Measurements from ENCODE around the gene MFGE8. TPM values are rescaled to one million over a fixed set of nuclear protein-coding genes. Genes with fewer than 3 reads are reported as not detected.

MFGE8 gene
- polyA plus RNA-seq, 1 of the 3 experiments (the other 2 are of a cell fraction) = 247 TPM

GRCh38 chr15:88852476-88852875, 60.7 kb downstream of the MFGE8 start:
- TF ChIP-seq, protein P1, sequence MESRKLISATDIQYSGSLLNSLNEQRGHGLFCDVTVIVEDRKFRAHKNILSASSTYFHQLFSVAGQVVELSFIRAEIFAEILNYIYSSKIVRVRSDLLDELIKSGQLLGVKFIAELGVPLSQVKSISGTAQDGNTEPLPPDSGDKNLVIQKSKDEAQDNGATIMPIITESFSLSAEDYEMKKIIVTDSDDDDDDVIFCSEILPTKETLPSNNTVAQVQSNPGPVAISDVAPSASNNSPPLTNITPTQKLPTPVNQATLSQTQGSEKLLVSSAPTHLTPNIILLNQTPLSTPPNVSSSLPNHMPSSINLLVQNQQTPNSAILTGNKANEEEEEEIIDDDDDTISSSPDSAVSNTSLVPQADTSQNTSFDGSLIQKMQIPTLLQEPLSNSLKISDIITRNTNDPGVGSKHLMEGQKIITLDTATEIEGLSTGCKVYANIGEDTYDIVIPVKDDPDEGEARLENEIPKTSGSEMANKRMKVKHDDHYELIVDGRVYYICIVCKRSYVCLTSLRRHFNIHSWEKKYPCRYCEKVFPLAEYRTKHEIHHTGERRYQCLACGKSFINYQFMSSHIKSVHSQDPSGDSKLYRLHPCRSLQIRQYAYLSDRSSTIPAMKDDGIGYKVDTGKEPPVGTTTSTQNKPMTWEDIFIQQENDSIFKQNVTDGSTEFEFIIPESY (IDR thresholded peaks at IDR 0.05; ENCODE audit: borderline replicate concordance, low read depth) = no peak
- no peak for TF ChIP-seq FOSL2 (IDR thresholded peaks at IDR 0.05; ENCODE audit: borderline replicate concordance, low read depth)
- TF ChIP-seq NFIC (IDR thresholded peaks at IDR 0.05; ENCODE audit: borderline replicate concordance) = no peak
- TF ChIP-seq, protein P2, sequence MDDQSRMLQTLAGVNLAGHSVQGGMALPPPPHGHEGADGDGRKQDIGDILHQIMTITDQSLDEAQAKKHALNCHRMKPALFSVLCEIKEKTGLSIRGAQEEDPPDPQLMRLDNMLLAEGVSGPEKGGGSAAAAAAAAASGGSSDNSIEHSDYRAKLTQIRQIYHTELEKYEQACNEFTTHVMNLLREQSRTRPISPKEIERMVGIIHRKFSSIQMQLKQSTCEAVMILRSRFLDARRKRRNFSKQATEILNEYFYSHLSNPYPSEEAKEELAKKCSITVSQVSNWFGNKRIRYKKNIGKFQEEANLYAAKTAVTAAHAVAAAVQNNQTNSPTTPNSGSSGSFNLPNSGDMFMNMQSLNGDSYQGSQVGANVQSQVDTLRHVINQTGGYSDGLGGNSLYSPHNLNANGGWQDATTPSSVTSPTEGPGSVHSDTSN (IDR thresholded peaks at IDR 0.05) = no peak
- no peak for TF ChIP-seq SIN3A (IDR thresholded peaks at IDR 0.05; ENCODE audit: borderline replicate concordance, low read depth, low read length)
- TF ChIP-seq EP300 (IDR thresholded peaks at IDR 0.05; ENCODE audit: borderline replicate concordance in 1 of 2, low read depth in 1 of 2, low read length in 1 of 2) = no peak
- TF ChIP-seq USF1 (IDR thresholded peaks at IDR 0.05; ENCODE audit: borderline replicate concordance, low read depth) = no peak
- no peak for TF ChIP-seq ELF1 (IDR thresholded peaks at IDR 0.05)
- TF ChIP-seq TEAD4 (IDR thresholded peaks at IDR 0.05; ENCODE audit: borderline replicate concordance, insufficient read depth) = no peak
- TF ChIP-seq FOXM1 (IDR thresholded peaks at IDR 0.05; ENCODE audit: low read depth) = no peak
- TF ChIP-seq, protein P3, sequence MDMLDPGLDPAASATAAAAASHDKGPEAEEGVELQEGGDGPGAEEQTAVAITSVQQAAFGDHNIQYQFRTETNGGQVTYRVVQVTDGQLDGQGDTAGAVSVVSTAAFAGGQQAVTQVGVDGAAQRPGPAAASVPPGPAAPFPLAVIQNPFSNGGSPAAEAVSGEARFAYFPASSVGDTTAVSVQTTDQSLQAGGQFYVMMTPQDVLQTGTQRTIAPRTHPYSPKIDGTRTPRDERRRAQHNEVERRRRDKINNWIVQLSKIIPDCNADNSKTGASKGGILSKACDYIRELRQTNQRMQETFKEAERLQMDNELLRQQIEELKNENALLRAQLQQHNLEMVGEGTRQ (IDR thresholded peaks at IDR 0.05; ENCODE audit: borderline replicate concordance, low read depth, low read length) = no peak
- no peak for TF ChIP-seq REST (IDR thresholded peaks at IDR 0.05; ENCODE audit: low read depth, low read length)
- TF ChIP-seq MXI1 (IDR thresholded peaks at IDR 0.05; ENCODE audit: low read depth, low read length) = no peak
- TF ChIP-seq MEF2A (IDR thresholded peaks at IDR 0.05; ENCODE audit: borderline replicate concordance, low read depth) = no peak
- TF ChIP-seq GABPA (IDR thresholded peaks at IDR 0.05; ENCODE audit: low read depth) = no peak
- TF ChIP-seq POLR2AphosphoS5 (IDR thresholded peaks at IDR 0.05; ENCODE audit: low read depth, low read length) = no peak
- H3K27me3 ChIP-seq (ENCODE audit: insufficient read depth) = peaks cover 7% of the 10 kb centered on the region; the same call in 1 of the 2 replicates
- H3K36me3 ChIP-seq (replicated peaks in 1 of 2; ENCODE audit: control insufficient read depth in 1 of 2, insufficient read depth in 2 of 2, low read length in 1 of 2) = no peaks in the 10 kb centered on the region
- no peak for DNase-seq
- H3F3A ChIP-seq (replicated peaks; ENCODE audit: insufficient read depth) = no peaks in the 10 kb centered on the region
- H4K20me1 ChIP-seq (ENCODE audit: insufficient read depth) = no peaks in the 10 kb centered on the region
- no peaks in the 10 kb centered on the region for H3K79me2 ChIP-seq (ENCODE audit: insufficient read depth)
- ChIA-PET POLR2A (no interaction called here), CTCF (no interaction called here)
- H2AFZ ChIP-seq (ENCODE audit: low read depth) = no peak overlapping the region
- H3K4me3 ChIP-seq (ENCODE audit: low read depth in 2 of 2, low read length in 1 of 2) = no peak overlapping the region
- no peaks in the 10 kb centered on the region for H3K9me2 ChIP-seq
- no peak overlapping the region for H3K4me2 ChIP-seq
- no peak overlapping the region for H3K27ac ChIP-seq (ENCODE audit: low read depth in 2 of 2, low read length in 1 of 2)
- no peak overlapping the region for H3K9ac ChIP-seq
- no peaks in the 10 kb centered on the region; a peak in 1 of 4 replicates for H3K4me1 ChIP-seq (ENCODE audit: control insufficient read depth in 1 of 2, insufficient read depth in 2 of 2, low read depth in 1 of 2, low read length in 1 of 2)
- H3K9me3 ChIP-seq = no peaks in the 10 kb centered on the region

Measured in SK-N-SH (cell line).